HUES48 (cell line): ENCODE measurements around the gene ZFHX3.

ENCODE experiments used
- H3K27ac ChIP-seq: one replicate; pipeline ENCODE4 v1.7.0; 2013; ENCODE audit warnings: low read depth, low read length, inconsistent platforms
- H3K27me3 ChIP-seq: 2 replicates; pipeline ENCODE4 v1.6.1; 2013; ENCODE audit warnings: mild to moderate bottlenecking, low read length; ENCODE audit not compliant: control insufficient read depth, insufficient read depth
- H3K36me3 ChIP-seq: 2 replicates; pipeline ENCODE4 v1.6.1; 2013; ENCODE audit warnings: low read length; ENCODE audit not compliant: control insufficient read depth, insufficient read depth
- H3K4me1 ChIP-seq: 2 replicates; pipeline ENCODE4 v1.6.1; 2013; ENCODE audit warnings: mild to moderate bottlenecking, low read length; ENCODE audit not compliant: control insufficient read depth, insufficient read depth
- H3K4me3 ChIP-seq: 2 replicates; pipeline ENCODE4 v1.5.1; 2013; ENCODE audit warnings: mild to moderate bottlenecking, low read depth, low read length
- H3K9ac ChIP-seq: 2 replicates; pipeline ENCODE4 v1.6.1; 2013; ENCODE audit warnings: mild to moderate bottlenecking, low read depth, low read length, moderate library complexity
- H3K9me3 ChIP-seq: 2 replicates; pipeline ENCODE4 v1.6.1; 2013; ENCODE audit warnings: low read length; ENCODE audit not compliant: control insufficient read depth, insufficient read depth

Gene ZFHX3

GRCh38 chr16:73059779-73060615 lies 12.1 kb upstream of the ZFHX3 start:
- Histone ChIP-seq H3K9ac (no peak overlapping the region), H3K27me3 (peaks cover 86% of the 10 kb centered on the region), H3K36me3 (no peaks in the 10 kb centered on the region), H3K4me3 (peak overlapping the region; percentile 60; the same call in 1 of the 2 replicates), H3K27ac (no peak overlapping the region), H3K9me3 (no peaks in the 10 kb centered on the region), H3K4me1 (peaks cover 79% of the 10 kb centered on the region)

DNA sequence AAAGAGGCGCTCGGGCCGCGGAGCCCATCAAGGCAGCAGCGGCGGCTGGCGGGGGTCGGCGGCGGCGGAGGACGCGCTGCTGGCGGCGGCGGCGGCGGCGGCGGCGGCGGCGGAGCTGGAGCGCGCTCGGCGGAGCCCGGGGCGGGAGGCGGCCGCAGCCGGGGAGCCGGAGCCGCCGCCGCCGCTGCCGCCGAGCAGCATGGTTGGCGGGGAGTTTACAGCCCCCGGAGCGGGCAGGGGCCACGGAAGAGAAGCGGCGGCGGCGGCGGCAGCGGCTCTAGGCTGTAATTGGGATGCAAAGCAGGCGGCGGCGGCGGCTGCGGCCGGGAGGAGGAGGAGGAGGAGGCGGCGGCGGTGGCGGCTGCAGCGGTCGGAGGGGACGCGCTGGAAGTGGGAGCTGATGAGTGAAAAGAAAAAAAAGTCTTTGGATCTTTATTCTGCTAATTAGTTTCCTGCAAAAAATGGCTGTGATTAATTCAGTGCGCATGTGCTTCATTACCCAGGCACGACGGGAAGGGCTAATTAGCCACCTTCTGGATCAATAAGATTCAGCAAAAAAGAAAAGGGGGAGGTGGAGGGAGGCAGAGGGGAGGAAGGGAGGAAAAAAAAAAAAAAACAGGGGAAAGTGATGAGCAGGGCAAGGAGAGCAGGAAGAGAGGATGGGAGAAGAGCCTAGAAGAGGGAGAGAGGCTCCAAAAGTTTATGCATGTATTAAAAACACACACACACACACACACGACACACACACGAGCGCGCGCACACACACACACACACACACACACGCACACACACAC lies 10.9 kb upstream of the ZFHX3 start:
- Histone ChIP-seq H3K4me1 (peaks cover 77% of the 10 kb centered on the region), H3K9ac (no peak overlapping the region), H3K27me3 (peaks cover 86% of the 10 kb centered on the region), H3K9me3 (no peaks in the 10 kb centered on the region), H3K4me3 (peak overlapping the region; percentile 60), H3K36me3 (no peaks in the 10 kb centered on the region), H3K27ac (no peak overlapping the region)

DNA sequence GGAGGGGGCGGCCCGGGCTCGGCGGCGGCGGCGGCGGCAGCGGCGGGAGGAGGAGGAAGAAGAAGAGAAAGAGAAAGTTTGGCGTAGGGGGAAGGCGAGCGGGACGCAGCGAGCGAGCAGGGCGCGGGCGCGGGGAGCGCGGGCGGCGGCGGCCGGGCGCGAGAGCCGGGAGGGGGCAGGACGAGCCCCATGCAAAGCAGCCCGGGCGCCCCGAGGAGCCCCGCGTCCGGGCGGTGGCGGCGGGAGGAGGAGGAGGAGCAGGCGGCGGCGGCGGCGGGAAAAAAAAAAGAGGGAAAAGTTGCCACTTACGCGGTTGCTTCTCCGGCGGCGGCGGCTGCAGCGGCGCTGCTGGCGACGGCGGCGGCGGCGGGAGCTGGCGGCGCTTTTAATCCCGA lies 10.3 kb upstream of the ZFHX3 start:
- H3K27ac ChIP-seq = no peak overlapping the region
- peak overlapping the region; percentile 31; the same call in 1 of the 2 replicates for H3K4me3 ChIP-seq
- H3K27me3 ChIP-seq = peaks cover 85% of the 10 kb centered on the region
- H3K9ac ChIP-seq = no peak overlapping the region
- no peaks in the 10 kb centered on the region for H3K9me3 ChIP-seq
- H3K4me1 ChIP-seq = peaks cover 78% of the 10 kb centered on the region
- no peaks in the 10 kb centered on the region for H3K36me3 ChIP-seq

DNA sequence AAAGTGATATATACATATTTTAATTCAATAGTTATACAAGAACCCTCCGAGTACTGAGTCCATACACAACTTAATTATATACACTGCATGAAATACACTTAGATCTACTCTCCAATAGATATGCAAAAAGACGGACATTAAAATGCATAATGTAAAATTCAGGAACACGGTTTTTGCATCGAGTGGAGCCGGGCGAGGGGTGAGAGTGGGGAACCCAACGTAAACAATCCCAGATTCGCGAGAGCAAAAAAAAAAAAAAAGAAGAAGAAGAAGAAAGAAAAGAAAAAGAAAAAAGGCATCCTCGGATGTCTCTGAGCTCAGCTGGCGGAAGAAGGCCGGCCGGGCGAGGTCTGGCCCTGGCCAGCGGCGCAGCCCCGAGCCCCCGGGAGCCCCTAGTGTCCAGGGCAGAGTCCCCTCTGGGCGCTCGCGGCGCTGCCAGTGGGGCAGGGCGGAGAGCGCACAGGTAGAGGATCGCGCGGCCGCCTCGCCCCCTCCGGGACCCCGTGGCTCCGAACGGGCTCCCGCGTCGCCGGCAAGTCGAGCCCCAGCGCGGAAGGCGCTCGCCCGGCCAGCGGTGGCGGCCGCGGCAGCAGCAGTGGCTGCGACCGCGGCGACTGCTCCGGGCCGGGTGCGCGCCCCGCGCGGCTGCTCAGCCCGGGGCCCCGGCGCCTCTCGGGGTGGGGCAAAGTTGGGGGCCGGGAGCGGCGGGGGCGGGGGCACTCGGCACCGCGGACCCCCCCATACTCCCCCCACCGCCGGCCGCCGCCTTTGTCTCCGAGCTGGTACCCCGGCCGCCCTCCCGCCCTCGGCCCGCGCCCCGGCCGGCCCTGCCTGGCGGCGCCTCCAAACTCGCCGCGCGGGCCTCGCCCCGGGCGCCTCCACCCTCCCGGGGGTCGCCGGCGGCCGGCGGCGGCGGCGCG lies 9.6 kb upstream of the ZFHX3 start:
- Histone ChIP-seq H3K27ac (no peak overlapping the region), H3K9ac (no peak overlapping the region), H3K4me3 (peak overlapping the region; percentile 54), H3K27me3 (peaks cover 85% of the 10 kb centered on the region), H3K36me3 (no peaks in the 10 kb centered on the region), H3K4me1 (peaks cover 82% of the 10 kb centered on the region), H3K9me3 (no peaks in the 10 kb centered on the region)

- H3K27me3 ChIP-seq = peaks cover 85% of the 10 kb centered on the region
- peaks cover 82% of the 10 kb centered on the region for H3K4me1 ChIP-seq
- H3K9ac ChIP-seq = no peak overlapping the region
- H3K27ac ChIP-seq = no peak overlapping the region
- H3K4me3 ChIP-seq = peak overlapping the region; percentile 54
- H3K9me3 ChIP-seq = no peaks in the 10 kb centered on the region
- H3K36me3 ChIP-seq = no peaks in the 10 kb centered on the region
These were observed 9.0 kb upstream of the ZFHX3 start for GRCh38 chr16:73056921-73057290.

GRCh38 chr16:73056448-73056847 lies 8.5 kb upstream of the ZFHX3 start:
- Histone ChIP-seq H3K36me3 (no peaks in the 10 kb centered on the region), H3K27me3 (peaks cover 85% of the 10 kb centered on the region), H3K27ac (no peak overlapping the region), H3K9me3 (no peaks in the 10 kb centered on the region), H3K4me1 (peaks cover 81% of the 10 kb centered on the region), H3K4me3 (no peak overlapping the region; the same call in 1 of the 2 replicates), H3K9ac (no peak overlapping the region)

- H3K27ac ChIP-seq = no peak overlapping the region
These were observed 7.0 kb upstream of the ZFHX3 start for GRCh38 chr16:73054813-73055482.

GRCh38 chr16:73054498-73054812 lies 6.5 kb upstream of the ZFHX3 start:
- Histone ChIP-seq H3K9me3 (no peaks in the 10 kb centered on the region), H3K36me3 (no peaks in the 10 kb centered on the region), H3K4me1 (peaks cover 80% of the 10 kb centered on the region), H3K27ac (no peak overlapping the region), H3K9ac (no peak overlapping the region), H3K27me3 (peaks cover 85% of the 10 kb centered on the region), H3K4me3 (no peak overlapping the region)

More at GRCh38 chr16:73054813-73055482, 7.0 kb upstream of the ZFHX3 start:
- Histone ChIP-seq H3K9me3 (no peaks in the 10 kb centered on the region), H3K9ac (no peak overlapping the region), H3K4me1 (peaks cover 80% of the 10 kb centered on the region), H3K4me3 (peak overlapping the region; percentile 19), H3K27me3 (peaks cover 85% of the 10 kb centered on the region), H3K36me3 (no peaks in the 10 kb centered on the region)

DNA sequence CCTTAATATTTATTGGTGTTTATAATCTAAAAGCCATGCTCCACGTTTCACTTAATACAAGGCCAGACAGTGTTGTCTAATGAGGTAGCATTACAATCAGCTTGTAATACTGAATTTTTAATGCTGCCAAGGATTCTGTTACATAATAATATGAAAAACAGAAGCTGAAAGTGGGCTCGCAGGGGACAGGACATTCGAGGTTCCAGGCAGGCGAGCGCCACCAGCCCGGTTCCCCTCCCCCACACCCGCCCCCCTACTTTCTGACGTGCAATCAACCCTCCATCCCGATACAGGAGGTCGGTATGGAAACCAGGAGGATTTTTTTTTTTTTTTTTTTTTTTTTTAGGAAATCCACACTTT lies 6.2 kb upstream of the ZFHX3 start:
- H3K4me1 ChIP-seq = peaks cover 80% of the 10 kb centered on the region
- peak overlapping the region; percentile 51; the same call in 1 of the 2 replicates for H3K4me3 ChIP-seq
- H3K9ac ChIP-seq = no peak overlapping the region
- H3K9me3 ChIP-seq = no peaks in the 10 kb centered on the region
- H3K27ac ChIP-seq = no peak overlapping the region
- no peaks in the 10 kb centered on the region for H3K36me3 ChIP-seq
- H3K27me3 ChIP-seq = peaks cover 85% of the 10 kb centered on the region

DNA sequence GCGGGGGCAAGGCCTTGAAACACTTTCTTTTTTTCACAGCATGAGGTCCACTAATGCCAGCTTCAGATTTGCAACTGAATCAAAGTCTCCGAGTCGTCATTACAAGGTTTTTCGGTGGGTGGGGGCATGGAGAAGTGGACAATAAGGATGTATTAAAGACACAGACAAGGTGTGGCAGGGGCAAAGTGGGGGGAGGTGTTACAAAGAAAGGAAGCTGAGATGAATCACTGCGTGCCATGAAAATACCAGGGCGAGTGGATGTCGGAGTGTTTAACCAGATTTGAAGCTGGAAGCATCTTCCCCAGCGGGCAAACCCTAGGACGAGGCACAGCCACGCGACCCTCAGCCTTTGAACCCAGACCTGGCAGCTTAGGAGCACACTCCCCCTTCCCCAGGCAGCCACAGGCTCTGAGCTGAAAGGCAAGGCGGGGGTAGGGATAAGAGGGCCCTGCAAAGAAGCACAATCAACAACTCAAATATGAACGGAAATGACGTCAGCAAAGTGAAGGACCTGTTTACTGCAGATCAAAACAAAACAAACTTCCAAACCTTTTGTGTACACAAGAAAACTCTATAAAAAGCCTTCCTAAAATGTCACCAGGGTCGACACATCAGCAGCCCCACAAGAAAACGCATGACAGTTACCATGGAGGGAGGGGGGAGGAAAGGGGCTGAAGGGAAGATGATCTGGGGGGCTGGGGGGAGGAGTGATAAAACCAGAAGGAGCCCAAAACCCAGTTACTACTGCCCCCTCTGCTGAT lies 5.6 kb upstream of the ZFHX3 start:
- Histone ChIP-seq H3K36me3 (no peaks in the 10 kb centered on the region), H3K9me3 (no peaks in the 10 kb centered on the region), H3K27me3 (peaks cover 90% of the 10 kb centered on the region), H3K27ac (peak overlapping the region; percentile 26), H3K4me1 (peaks cover 84% of the 10 kb centered on the region), H3K9ac (no peak overlapping the region), H3K4me3 (peak overlapping the region; percentile 51)
